GM18909 (cell line): ENCODE measurements around the gene TRABD2B.

Experiments used
- ATAC-seq: cut with Tn5 transposase; IDR thresholded peaks from one replicate; pipeline ENCODE4 v1.9.1; 2021; ENCODE audit warnings: mild to moderate bottlenecking; ENCODE audit not compliant: unreplicated experiment, poor library complexity

The TRABD2B gene

GRCh38 chr1:47786316-47786715, 210.9 kb downstream of the TRABD2B start:
- no peak for ATAC-seq

GRCh38 chr1:47785561-47786271, 211.5 kb downstream of the TRABD2B start:
- ATAC-seq, result no peak

- no peak for ATAC-seq
Measured at GRCh38 chr1:47785118-47785517, 212.1 kb downstream of the TRABD2B start.

- ATAC-seq, result no peak
Measured at GRCh38 chr1:47784497-47784822, 212.7 kb downstream of the TRABD2B start.

- no peak for ATAC-seq
Measured at GRCh38 chr1:47783638-47784496, 213.3 kb downstream of the TRABD2B start.

DNA sequence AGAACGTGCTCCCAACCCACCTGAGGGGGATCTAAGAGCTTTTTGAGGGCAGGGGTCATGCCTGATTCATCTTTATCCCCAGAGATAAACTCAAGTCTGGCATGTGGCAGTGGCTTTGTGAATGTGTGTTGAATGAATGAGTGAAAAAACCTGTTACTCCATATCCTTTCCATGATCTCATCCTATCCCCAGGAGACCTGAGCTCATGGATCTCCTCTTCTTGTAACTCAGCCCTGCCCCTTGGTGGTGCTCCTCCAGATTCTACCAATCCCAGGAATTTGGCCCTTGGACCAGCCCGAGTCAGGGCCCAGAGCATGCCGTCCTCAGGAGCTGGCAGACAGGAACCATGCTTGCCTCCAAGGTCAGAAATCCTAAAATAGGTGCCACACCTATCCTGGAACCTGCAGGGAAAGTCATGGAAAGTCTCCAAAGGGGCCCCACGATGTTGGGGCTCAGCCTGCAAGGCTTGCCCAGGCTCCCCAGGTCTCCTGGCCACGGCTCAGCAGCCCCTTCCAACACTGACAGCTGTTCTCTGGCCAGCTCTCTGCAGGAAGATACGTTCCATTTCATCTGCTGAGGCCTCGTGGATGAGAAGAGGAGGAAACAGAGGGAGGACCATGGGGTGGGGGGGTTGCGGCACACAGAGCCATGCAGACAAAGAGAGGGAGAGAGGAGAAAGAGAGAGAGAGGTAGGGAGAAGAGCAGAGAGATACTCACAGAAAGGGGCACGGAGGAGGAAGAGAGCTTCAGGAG, 214.6 kb downstream of the TRABD2B start:
- no peak for ATAC-seq

DNA sequence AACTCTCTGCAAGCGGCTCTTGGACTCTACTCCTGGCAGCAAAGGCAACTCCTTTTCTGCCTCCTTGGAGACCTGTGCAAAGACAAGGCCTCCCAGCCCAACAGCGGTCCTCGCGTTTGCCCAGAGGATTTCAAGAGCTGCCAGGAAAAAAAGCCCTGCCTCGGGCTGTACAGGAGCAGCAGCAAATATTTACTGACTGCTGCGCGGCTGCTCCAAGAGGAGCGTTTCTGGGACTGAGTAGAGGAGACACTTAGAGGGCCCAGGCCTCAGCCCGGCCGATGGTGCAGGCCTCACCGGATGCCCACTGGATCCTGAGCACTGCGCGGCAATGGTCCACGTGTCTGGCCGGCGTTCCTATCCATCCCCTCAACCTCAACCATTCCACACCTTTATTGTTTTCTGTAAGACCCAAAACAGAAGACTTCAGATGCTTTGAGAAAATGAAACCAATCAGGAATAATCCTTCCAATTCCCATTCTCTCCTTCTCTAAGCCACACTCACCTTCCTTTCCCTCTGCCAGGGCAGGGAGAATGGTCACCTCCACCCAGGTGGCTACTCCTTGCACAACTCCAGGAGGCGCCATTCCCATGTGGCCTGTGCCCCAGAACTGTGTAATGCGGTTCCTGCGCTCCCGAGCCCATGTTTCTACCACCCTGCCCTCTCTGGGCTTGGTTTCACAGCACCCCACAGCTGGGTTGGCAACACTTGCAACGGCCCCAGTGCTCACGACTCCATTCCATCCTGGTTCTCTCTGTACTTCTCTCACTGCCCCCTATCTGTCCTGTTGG, 215.8 kb downstream of the TRABD2B start:
- no peak for ATAC-seq

GRCh38 chr1:47780469-47780995, 216.7 kb downstream of the TRABD2B start:
- no peak for ATAC-seq

DNA sequence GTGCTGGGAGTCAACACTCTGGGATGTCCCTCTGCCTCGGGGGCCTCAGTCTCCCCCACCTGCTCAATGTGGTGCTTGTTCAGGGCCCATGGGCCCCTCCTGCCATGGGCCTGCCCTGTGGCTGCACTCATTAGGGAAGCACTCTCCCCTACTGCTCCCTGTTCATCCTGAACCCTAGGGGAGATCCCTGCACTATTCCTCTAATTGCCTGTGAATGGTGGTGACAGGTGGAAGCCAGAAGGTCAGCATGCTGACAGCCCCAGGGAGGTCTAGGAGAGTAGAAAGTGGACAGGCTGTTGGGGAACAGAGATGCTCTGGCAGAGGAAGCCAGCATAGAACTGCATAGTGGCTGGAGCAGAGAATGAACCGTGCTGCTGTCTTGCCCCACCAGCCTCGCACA, 217.6 kb downstream of the TRABD2B start:
- ATAC-seq, result no peak

- no peak for ATAC-seq
Measured at GRCh38 chr1:47778280-47778679, 218.9 kb downstream of the TRABD2B start.

DNA sequence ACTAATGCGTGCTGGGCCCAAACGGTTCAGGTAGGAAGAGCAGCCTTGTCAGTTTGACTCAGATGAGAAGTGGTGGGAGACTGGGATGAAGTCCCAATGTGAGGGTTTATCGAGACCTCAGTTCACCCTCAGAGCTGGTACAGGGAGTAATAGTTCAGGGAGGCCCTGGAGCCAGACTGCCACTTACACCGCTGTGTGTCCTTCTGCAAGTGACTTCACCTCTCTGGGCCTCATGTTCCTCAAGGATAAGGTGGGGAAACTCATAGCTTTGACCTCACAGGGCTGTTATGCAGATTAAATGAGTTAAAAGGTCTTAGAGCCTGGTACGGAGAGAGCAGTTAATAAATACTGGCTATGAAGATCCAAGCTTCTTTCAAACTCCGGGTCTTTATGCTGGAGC, 219.9 kb downstream of the TRABD2B start:
- no peak for ATAC-seq

GRCh38 chr1:47776667-47777131, 220.5 kb downstream of the TRABD2B start:
- no peak for ATAC-seq

DNA sequence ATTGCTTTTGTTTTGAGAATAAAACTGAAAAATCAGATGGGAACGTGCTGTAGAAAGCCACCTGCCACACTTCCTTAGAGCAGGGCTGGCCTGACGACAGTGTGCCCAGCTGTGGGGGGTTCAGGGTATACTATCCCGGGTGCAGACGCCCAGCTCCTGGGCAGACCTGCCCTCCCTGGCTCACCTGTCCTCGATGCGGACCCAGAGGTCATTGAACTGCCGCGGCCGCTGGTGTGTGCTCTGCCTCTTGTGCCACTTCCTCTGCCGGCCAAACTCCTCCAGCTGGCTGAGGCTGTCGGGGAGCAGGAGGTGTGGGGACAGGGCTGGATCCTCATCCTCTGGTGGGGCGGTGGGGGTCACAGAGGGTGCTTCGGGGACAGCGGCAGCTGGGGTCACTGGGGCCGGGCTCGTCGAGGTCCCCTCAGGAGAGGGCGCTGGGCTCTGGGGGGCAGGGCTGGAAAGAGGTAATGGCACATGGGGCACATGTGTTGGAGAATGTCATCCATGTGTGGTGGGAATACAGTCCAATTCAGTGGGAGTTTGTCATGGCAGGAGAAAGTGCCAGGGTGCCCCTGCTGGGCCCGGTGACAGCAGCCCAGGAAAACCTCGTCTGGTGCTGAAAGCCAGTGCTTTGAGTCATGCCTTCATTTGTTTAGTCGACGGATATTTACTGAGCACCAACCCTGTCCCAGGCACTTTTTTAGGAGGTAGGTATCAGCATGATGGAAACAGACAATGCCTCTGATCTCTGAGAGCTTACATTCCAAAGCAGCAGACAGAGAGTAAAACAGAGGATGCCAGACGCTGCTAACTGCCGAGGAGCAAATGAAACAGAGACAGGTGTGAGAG, 222.0 kb downstream of the TRABD2B start:
- no peak for ATAC-seq

DNA sequence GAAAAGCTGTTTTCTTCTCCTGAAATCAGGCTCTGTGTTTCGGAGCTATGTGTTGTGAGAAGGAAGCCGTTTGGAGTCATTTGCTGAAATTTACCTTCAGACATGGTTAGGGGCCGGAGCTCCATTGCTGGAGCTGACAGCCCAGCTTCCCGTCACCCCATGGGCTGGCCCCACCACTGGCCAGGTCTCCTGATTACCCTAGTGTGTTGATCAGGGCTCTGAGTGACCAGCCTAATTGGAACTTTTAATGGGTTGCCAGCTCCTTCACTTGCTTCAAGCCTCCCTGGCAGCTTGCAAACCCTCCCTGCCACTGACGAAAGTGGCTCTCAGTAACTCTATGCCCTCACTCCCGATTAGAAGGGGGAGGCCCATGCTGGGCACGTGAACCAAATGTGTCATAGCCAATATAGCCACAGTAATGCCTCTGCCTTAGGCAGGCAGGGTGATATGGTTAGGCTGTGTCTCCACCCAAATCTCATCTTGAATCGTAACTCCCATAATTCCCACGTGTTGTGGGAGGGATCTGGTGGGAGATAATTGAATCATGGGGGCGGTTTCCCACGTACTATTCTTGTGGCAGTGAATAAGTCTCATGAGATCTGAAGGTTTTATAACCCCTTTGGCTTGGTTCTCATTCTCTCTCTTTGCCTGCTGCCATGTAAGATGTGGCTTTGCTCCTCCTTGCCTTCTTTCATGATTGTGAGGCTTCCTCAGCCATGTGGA, 224.1 kb downstream of the TRABD2B start:
- no peak for ATAC-seq

DNA sequence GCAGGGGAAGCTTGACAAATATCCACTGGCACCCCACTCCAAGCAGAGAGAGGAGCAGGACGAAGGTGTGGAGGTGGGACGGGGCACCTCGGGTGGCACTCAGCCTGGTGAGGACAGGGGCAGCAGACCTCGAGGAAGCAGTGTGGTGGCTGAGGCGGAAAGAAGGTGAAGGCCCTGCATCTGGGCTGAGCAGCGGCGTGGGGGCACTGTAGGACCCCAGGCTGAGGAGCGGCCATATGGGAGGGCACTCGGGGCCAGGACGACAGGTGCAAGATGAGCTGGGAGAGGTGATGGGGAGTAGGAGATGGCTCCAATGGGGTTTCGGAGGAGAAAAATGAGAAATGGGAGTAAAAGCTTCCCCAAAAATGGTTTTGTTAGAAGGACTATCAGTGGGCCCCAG, 224.9 kb downstream of the TRABD2B start:
- no peak for ATAC-seq

GRCh38 chr1:47771751-47772150, 225.4 kb downstream of the TRABD2B start:
- no peak for ATAC-seq

- ATAC-seq, result no peak
Measured at GRCh38 chr1:47769983-47770382, 227.2 kb downstream of the TRABD2B start.

GRCh38 chr1:47769295-47769694, 227.9 kb downstream of the TRABD2B start:
- no peak for ATAC-seq

DNA sequence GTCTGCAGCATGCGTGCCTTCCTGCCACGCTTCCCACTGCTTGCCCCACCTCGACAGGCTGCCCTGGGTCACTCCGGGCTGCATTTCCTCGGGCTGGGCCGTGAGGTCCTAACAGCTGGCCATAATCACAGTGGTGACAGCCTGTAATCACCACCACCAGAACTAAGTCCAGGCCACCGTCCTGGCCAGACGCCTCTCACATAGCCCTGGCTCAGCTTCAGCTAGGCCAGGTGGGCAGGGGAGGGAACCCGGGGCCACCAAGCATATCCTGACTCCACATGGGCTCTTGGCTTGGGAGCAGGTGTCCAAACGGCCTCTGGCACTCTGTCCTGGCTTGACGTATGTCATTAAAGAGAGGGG, 229.5 kb downstream of the TRABD2B start:
- ATAC-seq, result no peak
